A549 treated with AZD9567 at 1 μM for 4 hours (cell line): Measurements from ENCODE around the gene BRD3. TPM values are rescaled to one million over a fixed set of nuclear protein-coding genes. Genes with fewer than 3 reads are reported as not detected.

ENCODE experiments used
- total RNA-seq: library from RNA; stranded (reverse); fragments of 200-300 nt; extraction: Qiagen RNA extraction; gene quantifications from 5 replicates; pipeline ENCODE4 v1.2.3, GENCODE V29; 2022; ENCODE audit not compliant: insufficient read depth

The BRD3 gene
- 14.1 to 21.5 TPM (median 18.7 TPM) in 5 replicates for total RNA-seq

GRCh38 chr9:134067904-134068743 is at the start of gene BRD3:
Gene BRD3 (minus strand): TSS chr9:134068026. CDS start chr9:134053477, 14,549 bp downstream.

DNA sequence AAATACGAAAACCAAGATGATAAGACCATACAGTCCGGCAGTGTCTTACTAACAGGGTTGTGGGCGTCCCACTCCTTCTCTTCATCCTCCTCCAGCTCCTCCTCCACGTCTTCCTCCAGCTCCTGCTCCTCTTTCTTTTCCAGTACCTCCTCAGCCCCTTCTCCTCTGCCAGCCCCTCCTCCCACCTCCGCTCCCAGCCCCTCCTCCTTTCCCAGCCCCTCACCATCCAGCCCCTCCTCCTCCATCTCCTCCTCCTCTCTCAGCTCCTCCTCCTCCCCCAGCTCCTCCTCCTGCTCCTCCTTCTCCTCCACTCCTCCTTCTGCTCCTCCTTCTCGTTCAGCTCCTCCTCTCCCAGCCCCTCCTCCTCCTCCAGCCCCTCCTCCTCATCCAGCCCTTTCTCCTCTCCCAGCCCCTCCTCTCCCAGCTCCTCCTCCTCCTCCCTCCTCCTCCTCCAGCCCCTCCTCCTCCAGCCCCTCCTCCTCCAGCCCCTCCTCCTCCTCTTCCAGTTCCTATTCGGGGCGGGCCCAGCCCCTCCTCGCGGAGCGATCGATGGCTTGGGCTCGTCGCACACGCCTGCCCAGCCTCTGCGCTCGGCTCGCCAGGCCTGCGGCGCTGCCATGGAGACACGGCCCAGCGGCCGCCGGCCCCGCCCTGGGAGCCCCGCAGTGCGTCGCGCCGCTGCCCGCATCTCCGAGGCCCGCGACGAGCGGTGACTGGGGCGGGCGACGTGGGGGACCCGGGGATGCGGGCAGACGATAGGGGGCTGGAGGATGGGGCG is 42.8 kb downstream of the BRD3 start, which contains the start of gene BRD3OS:
Gene BRD3OS (plus strand): TSS at position 654 of the 778 bp plus-strand sequence. CDS start 1,267 bp downstream, outside the sequence.

GRCh38 chr9:133991964-133992779 is 75.7 kb downstream of the BRD3 start, which contains the start of gene VAV2:
Gene VAV2 (minus strand): TSS chr9:133992324. CDS start chr9:133992278, 46 bp downstream.

Other genes starting within 250 kb of the BRD3 start
- 34.2 to 42.9 TPM (median 39.1 TPM) in 5 replicates for gene VAV2, start 75.7 kb downstream of the BRD3 start, total RNA-seq
- 9.9 to 19.8 TPM (median 17.5 TPM) in 5 replicates for gene BRD3OS, start 42.5 kb downstream of the BRD3 start, total RNA-seq
- gene WDR5, start 68.1 kb upstream of the BRD3 start, total RNA-seq: 61.6 to 67.6 TPM (median 65.3 TPM) in 5 replicates
- gene RNU6ATAC, start 96.5 kb upstream of the BRD3 start, total RNA-seq: not detected in 5 replicates